GM21737 (cell line): Measurements from ENCODE around the gene FSTL3.
"Not testable (repeated sequence)": the region's sequence is repeated elsewhere in the genome, so short reads cannot be mapped to it uniquely, and the experiment has no call there.

Source experiments
- ATAC-seq: cut with Tn5 transposase; IDR thresholded peaks from one replicate; pipeline ENCODE4 v1.9.1; 2021; ENCODE audit warnings: mild to moderate bottlenecking, moderate library complexity; ENCODE audit not compliant: unreplicated experiment

The FSTL3 gene

GRCh38 chr19:709196-709964 is 33.2 kb downstream of the FSTL3 start:
- ATAC-seq, result no peak

GRCh38 chr19:709965-710571 is 33.9 kb downstream of the FSTL3 start:
- no peak for ATAC-seq

GRCh38 chr19:710767-711166 is 34.6 kb downstream of the FSTL3 start:
- no peak for ATAC-seq

- ATAC-seq, result no peak
These were observed 35.1 kb downstream of the FSTL3 start for GRCh38 chr19:711254-711653.

GRCh38 chr19:715347-715746 is 39.2 kb downstream of the FSTL3 start:
- no peak for ATAC-seq

- ATAC-seq, result no peak
These were observed 42.2 kb downstream of the FSTL3 start for GRCh38 chr19:718251-718951.

- no peak for ATAC-seq
These were observed 42.9 kb downstream of the FSTL3 start for GRCh38 chr19:718991-719512.

GRCh38 chr19:719636-720344 is 43.6 kb downstream of the FSTL3 start:
- ATAC-seq, result no peak

GRCh38 chr19:720345-721160 is 44.4 kb downstream of the FSTL3 start:
- no peak for ATAC-seq

- no peak for ATAC-seq
These were observed 46.4 kb downstream of the FSTL3 start for GRCh38 chr19:722553-723101.

GRCh38 chr19:723247-723646 is 47.1 kb downstream of the FSTL3 start:
- no peak for ATAC-seq

- ATAC-seq, result no peak
These were observed 47.5 kb downstream of the FSTL3 start for GRCh38 chr19:723714-724113.

GRCh38 chr19:725461-726089 is 49.4 kb downstream of the FSTL3 start:
- no peak for ATAC-seq

- no peak for ATAC-seq
These were observed 51.1 kb downstream of the FSTL3 start for GRCh38 chr19:726993-727956.

GRCh38 chr19:728011-728410 is 51.8 kb downstream of the FSTL3 start:
- ATAC-seq, result no peak

GRCh38 chr19:729564-729963 is 53.4 kb downstream of the FSTL3 start:
- not testable (repeated sequence) for ATAC-seq

- ATAC-seq, result no peak
These were observed 53.9 kb downstream of the FSTL3 start for GRCh38 chr19:729965-730668.

- no peak for ATAC-seq
These were observed 54.8 kb downstream of the FSTL3 start for GRCh38 chr19:731000-731399.
